SH-SY5Y (cell line): Measurements from ENCODE around the gene ZDBF2.

Source experiments
- GATA2 ChIP-seq: IDR thresholded peaks from 2 replicates; pipeline ENCODE4 v1.6.1; 2011; ENCODE audit warnings: mild to moderate bottlenecking, low read depth, low read length
- GATA3 ChIP-seq: IDR thresholded peaks from 2 replicates; pipeline ENCODE4 v1.6.1; 2011; ENCODE audit warnings: low read depth, mild to moderate bottlenecking, low read length, moderate library complexity

GRCh38 chr2:206255003-206255402, 19.5 kb upstream of the ZDBF2 start:
- TF ChIP-seq GATA2 (no peak), GATA3 (no peak)
